Measurements from ENCODE around the gene CYSLTR2.

CYSLTR2 gene

DNA sequence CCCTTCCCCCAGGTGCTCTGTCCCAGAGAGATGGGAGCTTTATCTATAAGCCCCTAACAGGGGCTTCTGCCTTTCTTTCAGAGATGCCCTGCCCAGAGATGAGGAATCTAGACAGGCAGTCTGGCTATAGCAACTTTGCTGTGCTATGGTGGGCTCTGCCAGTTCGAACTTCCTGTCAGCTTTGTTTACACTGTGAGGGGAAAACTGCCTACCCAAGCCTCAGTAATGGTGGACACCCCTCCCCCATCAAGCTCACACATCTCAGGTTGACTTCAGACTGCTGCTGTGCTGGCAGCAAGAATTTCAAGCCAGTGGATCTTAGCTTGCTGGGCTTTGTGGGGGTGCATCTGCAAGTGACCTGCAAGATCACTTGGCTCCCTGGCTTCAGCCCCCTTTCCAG lies 21.5 kb downstream of the CYSLTR2 start:
- Histone ChIP-seq H4K20me1 (ENCODE audit: low read depth, low read length) (no peaks in the 10 kb centered on the region), H3K36me3 (ENCODE audit: low read length) (no peaks in the 10 kb centered on the region), H3F3A (ENCODE audit: insufficient read depth) (no peaks in the 10 kb centered on the region), H3K4me2 (ENCODE audit: low read depth, low read length, poor library complexity, severe bottlenecking) (no peak overlapping the region), H3K9me2 (replicated peaks; ENCODE audit: insufficient read depth, low read length) (no peaks in the 10 kb centered on the region), H3K79me2 (ENCODE audit: insufficient read depth, low read length) (no peaks in the 10 kb centered on the region), H3K4me3 (ENCODE audit: insufficient read depth, low read length, poor library complexity, severe bottlenecking) (no peak overlapping the region), H3K27me3 (ENCODE audit: low read length) (no peaks in the 10 kb centered on the region), H3K9me3 (ENCODE audit: insufficient read depth, low read length) (no peaks in the 10 kb centered on the region), H3K9ac (ENCODE audit: low read length) (no peak overlapping the region), H2AFZ (ENCODE audit: low read depth, low read length, severe bottlenecking) (no peak overlapping the region), H3K27ac (ENCODE audit: low read depth, low read length) (no peak overlapping the region)
- TF ChIP-seq, protein P1, sequence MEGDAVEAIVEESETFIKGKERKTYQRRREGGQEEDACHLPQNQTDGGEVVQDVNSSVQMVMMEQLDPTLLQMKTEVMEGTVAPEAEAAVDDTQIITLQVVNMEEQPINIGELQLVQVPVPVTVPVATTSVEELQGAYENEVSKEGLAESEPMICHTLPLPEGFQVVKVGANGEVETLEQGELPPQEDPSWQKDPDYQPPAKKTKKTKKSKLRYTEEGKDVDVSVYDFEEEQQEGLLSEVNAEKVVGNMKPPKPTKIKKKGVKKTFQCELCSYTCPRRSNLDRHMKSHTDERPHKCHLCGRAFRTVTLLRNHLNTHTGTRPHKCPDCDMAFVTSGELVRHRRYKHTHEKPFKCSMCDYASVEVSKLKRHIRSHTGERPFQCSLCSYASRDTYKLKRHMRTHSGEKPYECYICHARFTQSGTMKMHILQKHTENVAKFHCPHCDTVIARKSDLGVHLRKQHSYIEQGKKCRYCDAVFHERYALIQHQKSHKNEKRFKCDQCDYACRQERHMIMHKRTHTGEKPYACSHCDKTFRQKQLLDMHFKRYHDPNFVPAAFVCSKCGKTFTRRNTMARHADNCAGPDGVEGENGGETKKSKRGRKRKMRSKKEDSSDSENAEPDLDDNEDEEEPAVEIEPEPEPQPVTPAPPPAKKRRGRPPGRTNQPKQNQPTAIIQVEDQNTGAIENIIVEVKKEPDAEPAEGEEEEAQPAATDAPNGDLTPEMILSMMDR (IDR thresholded peaks at IDR 0.05; ENCODE audit: insufficient read depth, low read length, poor library complexity, severe bottlenecking) = no peak
- no peak for TF ChIP-seq EZH2phosphoT487 (conservative IDR thresholded peaks at IDR 0.05; ENCODE audit: low read length)

DNA sequence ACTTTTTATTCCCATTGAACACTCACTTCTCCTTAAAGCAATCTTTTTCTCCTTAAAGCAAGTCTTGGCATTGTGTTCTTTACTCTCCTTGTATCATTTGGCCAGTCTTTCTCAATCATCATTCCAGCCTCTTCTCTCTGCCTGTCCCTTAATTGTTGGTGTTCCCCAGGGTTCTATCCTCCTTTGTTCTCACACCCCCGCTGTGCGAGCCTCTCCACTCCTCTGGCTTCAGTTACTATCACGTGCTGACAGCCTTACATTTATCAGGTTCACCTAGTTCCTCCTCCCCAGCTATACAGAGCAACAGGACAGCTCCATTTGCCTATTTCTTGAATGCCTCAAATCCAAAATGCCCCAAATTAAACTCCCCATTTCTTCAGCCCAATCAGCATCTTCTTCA lies 24.6 kb downstream of the CYSLTR2 start:
- TF ChIP-seq, protein P1 (IDR thresholded peaks at IDR 0.05; ENCODE audit: insufficient read depth, low read length, poor library complexity, severe bottlenecking) = no peak
- no peak for TF ChIP-seq EZH2phosphoT487 (conservative IDR thresholded peaks at IDR 0.05; ENCODE audit: low read length)
- Histone ChIP-seq H2AFZ (ENCODE audit: low read depth, low read length, severe bottlenecking) (no peak overlapping the region), H3K79me2 (ENCODE audit: insufficient read depth, low read length) (no peaks in the 10 kb centered on the region), H3F3A (ENCODE audit: insufficient read depth) (no peaks in the 10 kb centered on the region), H4K20me1 (ENCODE audit: low read depth, low read length) (no peaks in the 10 kb centered on the region), H3K27ac (ENCODE audit: low read depth, low read length) (no peak overlapping the region), H3K36me3 (ENCODE audit: low read length) (no peaks in the 10 kb centered on the region), H3K27me3 (ENCODE audit: low read length) (no peaks in the 10 kb centered on the region), H3K9me2 (replicated peaks; ENCODE audit: insufficient read depth, low read length) (no peaks in the 10 kb centered on the region), H3K4me2 (ENCODE audit: low read depth, low read length, poor library complexity, severe bottlenecking) (no peak overlapping the region), H3K4me3 (ENCODE audit: insufficient read depth, low read length, poor library complexity, severe bottlenecking) (no peak overlapping the region), H3K9ac (ENCODE audit: low read length) (no peak overlapping the region), H3K9me3 (ENCODE audit: insufficient read depth, low read length) (no peaks in the 10 kb centered on the region)

DNA sequence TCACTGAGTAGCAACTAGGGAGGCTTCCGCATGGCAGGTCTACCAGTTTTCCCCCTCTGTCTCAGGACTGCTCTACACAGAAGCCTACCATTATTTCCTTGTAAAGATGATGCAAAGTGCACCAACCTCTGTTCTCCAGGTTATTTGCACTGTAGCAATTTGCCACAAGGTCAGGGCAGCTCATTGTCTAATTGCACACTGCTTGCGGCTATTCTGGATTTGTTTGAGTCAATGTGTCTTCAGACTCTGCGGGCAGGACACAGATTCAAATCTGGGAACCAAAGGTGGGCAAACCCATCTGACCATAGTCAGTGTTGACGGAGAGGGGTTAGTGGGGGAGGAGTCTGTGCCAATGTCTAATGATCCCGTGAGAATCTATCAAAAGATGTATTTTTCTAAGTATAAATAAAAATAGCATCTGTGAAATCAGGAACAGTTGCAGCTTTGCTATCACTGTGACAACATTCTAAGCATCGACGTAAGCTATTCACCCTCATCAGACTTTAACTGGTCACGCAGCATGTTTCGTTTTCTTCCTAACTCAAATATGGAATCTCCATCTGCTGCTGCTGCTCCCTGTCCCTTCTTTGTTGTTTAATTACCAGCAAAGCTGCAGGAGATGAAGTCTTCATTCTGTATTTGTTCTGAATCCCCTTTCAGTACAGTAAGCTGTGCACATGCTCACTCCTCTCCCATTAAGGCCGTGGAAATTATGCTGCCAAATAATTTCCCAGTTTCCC lies 26.4 kb downstream of the CYSLTR2 start:
- no peaks in the 10 kb centered on the region for H3K79me2 ChIP-seq (ENCODE audit: insufficient read depth, low read length)
- no peak overlapping the region for H3K9ac ChIP-seq (ENCODE audit: low read length)
- H3K36me3 ChIP-seq (ENCODE audit: low read length) = no peaks in the 10 kb centered on the region
- H3K4me2 ChIP-seq (ENCODE audit: low read depth, low read length, poor library complexity, severe bottlenecking) = no peak overlapping the region
- no peaks in the 10 kb centered on the region for H3K9me2 ChIP-seq (replicated peaks; ENCODE audit: insufficient read depth, low read length)
- H3F3A ChIP-seq (ENCODE audit: insufficient read depth) = no peaks in the 10 kb centered on the region
- no peaks in the 10 kb centered on the region for H4K20me1 ChIP-seq (ENCODE audit: low read depth, low read length)
- H3K9me3 ChIP-seq (ENCODE audit: insufficient read depth, low read length) = no peaks in the 10 kb centered on the region
- no peaks in the 10 kb centered on the region for H3K27me3 ChIP-seq (ENCODE audit: low read length)
- TF ChIP-seq EZH2phosphoT487 (conservative IDR thresholded peaks at IDR 0.05; ENCODE audit: low read length) = no peak
- TF ChIP-seq, protein P1 (IDR thresholded peaks at IDR 0.05; ENCODE audit: insufficient read depth, low read length, poor library complexity, severe bottlenecking) = no peak
- no peak overlapping the region for H3K27ac ChIP-seq (ENCODE audit: low read depth, low read length)
- no peak overlapping the region for H3K4me3 ChIP-seq (ENCODE audit: insufficient read depth, low read length, poor library complexity, severe bottlenecking)
- H2AFZ ChIP-seq (ENCODE audit: low read depth, low read length, severe bottlenecking) = no peak overlapping the region

Data from SU-DHL-6 (cell line).